ENCODE results near the gene SLC5A11.

SLC5A11 gene

GRCh38 chr16:24906901-24907300 is 61.1 kb downstream of the SLC5A11 start:
- Histone ChIP-seq H3K27me3 (replicated peaks; ENCODE audit: control insufficient read depth, insufficient read depth, low read length) (no peaks in the 10 kb centered on the region), H3K36me3 (ENCODE audit: control insufficient read depth, insufficient read depth, low read length) (no peaks in the 10 kb centered on the region), H3K4me3 (replicated peaks; ENCODE audit: low read depth, low read length) (no peak overlapping the region)
- no peak for TF ChIP-seq CTCF (IDR thresholded peaks at IDR 0.05; ENCODE audit: insufficient read depth, low read length, poor library complexity, severe bottlenecking)
- no peak for DNase-seq (ENCODE audit: extremely low read depth, insufficient read length)

GRCh38 chr16:24908716-24909115 is 63.0 kb downstream of the SLC5A11 start:
- Histone ChIP-seq H3K4me3 (replicated peaks; ENCODE audit: low read depth, low read length) (no peak overlapping the region), H3K27me3 (replicated peaks; ENCODE audit: control insufficient read depth, insufficient read depth, low read length) (no peaks in the 10 kb centered on the region), H3K36me3 (ENCODE audit: control insufficient read depth, insufficient read depth, low read length) (no peaks in the 10 kb centered on the region)
- TF ChIP-seq CTCF (IDR thresholded peaks at IDR 0.05; ENCODE audit: insufficient read depth, low read length, poor library complexity, severe bottlenecking): no peak
- DNase-seq (ENCODE audit: extremely low read depth, insufficient read length): no peak

- no peak for TF ChIP-seq CTCF (IDR thresholded peaks at IDR 0.05; ENCODE audit: insufficient read depth, low read length, poor library complexity, severe bottlenecking)
- no peaks in the 10 kb centered on the region for H3K36me3 ChIP-seq (ENCODE audit: control insufficient read depth, insufficient read depth, low read length)
- no peak for DNase-seq (ENCODE audit: extremely low read depth, insufficient read length)
- no peak overlapping the region for H3K4me3 ChIP-seq (replicated peaks; ENCODE audit: low read depth, low read length)
- H3K27me3 ChIP-seq (replicated peaks; ENCODE audit: control insufficient read depth, insufficient read depth, low read length): no peaks in the 10 kb centered on the region
Measured at GRCh38 chr16:24909856-24910255, 64.1 kb downstream of the SLC5A11 start.

- no peak for TF ChIP-seq CTCF (IDR thresholded peaks at IDR 0.05; ENCODE audit: insufficient read depth, low read length, poor library complexity, severe bottlenecking)
- H3K4me3 ChIP-seq (replicated peaks; ENCODE audit: low read depth, low read length): no peak overlapping the region
- H3K27me3 ChIP-seq (replicated peaks; ENCODE audit: control insufficient read depth, insufficient read depth, low read length): no peaks in the 10 kb centered on the region
- H3K36me3 ChIP-seq (ENCODE audit: control insufficient read depth, insufficient read depth, low read length): peaks cover 10% of the 10 kb centered on the region
- no peak for DNase-seq (ENCODE audit: extremely low read depth, insufficient read length)
Measured at GRCh38 chr16:24915019-24915418, 69.3 kb downstream of the SLC5A11 start.

- DNase-seq (ENCODE audit: extremely low read depth, insufficient read length): no peak
- no peaks in the 10 kb centered on the region for H3K27me3 ChIP-seq (replicated peaks; ENCODE audit: control insufficient read depth, insufficient read depth, low read length)
- TF ChIP-seq CTCF (IDR thresholded peaks at IDR 0.05; ENCODE audit: insufficient read depth, low read length, poor library complexity, severe bottlenecking): no peak
- H3K36me3 ChIP-seq (ENCODE audit: control insufficient read depth, insufficient read depth, low read length): peaks cover 12% of the 10 kb centered on the region
- H3K4me3 ChIP-seq (replicated peaks; ENCODE audit: low read depth, low read length): no peak overlapping the region
Measured at GRCh38 chr16:24915576-24915975, 69.8 kb downstream of the SLC5A11 start.

- no peak for DNase-seq (ENCODE audit: extremely low read depth, insufficient read length)
- peaks cover 19% of the 10 kb centered on the region for H3K36me3 ChIP-seq (ENCODE audit: control insufficient read depth, insufficient read depth, low read length)
- H3K4me3 ChIP-seq (replicated peaks; ENCODE audit: low read depth, low read length): no peak overlapping the region
- no peak for TF ChIP-seq CTCF (IDR thresholded peaks at IDR 0.05; ENCODE audit: insufficient read depth, low read length, poor library complexity, severe bottlenecking)
- H3K27me3 ChIP-seq (replicated peaks; ENCODE audit: control insufficient read depth, insufficient read depth, low read length): no peaks in the 10 kb centered on the region
Measured at GRCh38 chr16:24917236-24917635, 71.5 kb downstream of the SLC5A11 start.
